Keratinocyte (primary cell): ENCODE data around the gene COX6B1.

Experiments
- CTCF ChIP-seq, 3 experiments: IDR thresholded peaks in 1 of 3; conservative IDR thresholded peaks in 1 of 3; optimal IDR thresholded peaks in 1 of 3; 2 replicates in 2 of 3; 3 replicates in 1 of 3; pipeline versions ENCODE3 to v1.5.1; 2011; ENCODE audit warnings: low read length in 3 of 3, mild to moderate bottlenecking in 3 of 3, moderate library complexity in 2 of 3, control low read depth in 1 of 3, inconsistent platforms in 1 of 3; ENCODE audit not compliant: insufficient read depth in 2 of 3; ENCODE audit errors: extremely low read depth in 1 of 3
- EZH2 ChIP-seq: IDR thresholded peaks from one replicate; pipeline ENCODE4 v1.6.1; 2012; ENCODE audit warnings: inconsistent platforms, mild to moderate bottlenecking, low read length, moderate library complexity

- TF ChIP-seq CTCF (optimal IDR thresholded peaks at IDR 0.05 in 1 of 3, IDR thresholded peaks at IDR 0.05 in 1 of 3, conservative IDR thresholded peaks at IDR 0.05 in 1 of 3; ENCODE audit: extremely low read depth in 1 of 3, insufficient read depth in 2 of 3, low read length in 3 of 3) (no peak), EZH2 (no peak)
These were observed 39.9 kb upstream of the COX6B1 start for GRCh38 chr19:35608251-35608650.
